CD4-positive, alpha-beta T cell (primary cell): ENCODE data around the gene KRT1. TPM values are rescaled to one million over a fixed set of nuclear protein-coding genes. Genes with fewer than 3 reads are reported as not detected.

Experiments
- ATAC-seq: fragments of 200-7000 bp; cut with Tn5 transposase; one replicate; pipeline ENCODE4 v1.10.0; 2022; ENCODE audit warnings: mild to moderate bottlenecking; ENCODE audit not compliant: poor library complexity
- CTCF ChIA-PET: fragments of 350-600 bp; sonication (Branson Sonifier 250); formaldehyde crosslinking; loops from one replicate; lab custom pipeline; 2021; ENCODE audit warnings: antibody characterized with exemption, inconsistent platforms; lab: Charles Lee
- POLR2A ChIA-PET: fragments of 350-600 bp; sonication (Branson Sonifier 250); formaldehyde crosslinking; loops from one replicate; lab custom pipeline; 2021; ENCODE audit warnings: antibody characterized with exemption, inconsistent platforms; lab: Charles Lee
- DNase-seq, 14 experiments: peaks; one replicate each; pipeline ENCODE4 v3.0.0-alpha.2; 2013 to 2020; ENCODE audit warnings: mixed read lengths in 2 of 14
- H3K27ac ChIP-seq, 2 donors: one replicate each; pipeline versions ENCODE4 v1.5.1 to v1.7.0; 2013; ENCODE audit warnings: low read length in 2 of 2, low read depth in 1 of 2, mild to moderate bottlenecking in 1 of 2
- H3K27me3 ChIP-seq, 2 experiments: 1 replicate in 1 of 2; 2 replicates in 1 of 2; pipeline versions ENCODE4 v1.6.1 to v1.7.0; 2013; ENCODE audit warnings: low read length in 2 of 2, control low read depth in 1 of 2, mild to moderate bottlenecking in 1 of 2, moderate library complexity in 1 of 2; ENCODE audit not compliant: insufficient read depth in 2 of 2, control insufficient read depth in 1 of 2
- H3K36me3 ChIP-seq: one replicate; pipeline ENCODE4 v1.6.1; 2013; ENCODE audit warnings: low read length, control low read depth; ENCODE audit not compliant: insufficient read depth
- H3K4me1 ChIP-seq: one replicate; pipeline ENCODE4 v1.6.1; 2013; ENCODE audit warnings: low read length, control low read depth; ENCODE audit not compliant: insufficient read depth
- H3K4me3 ChIP-seq: one replicate; pipeline ENCODE4 v1.5.1; 2013; ENCODE audit warnings: mild to moderate bottlenecking, low read length, moderate library complexity
- H3K9me3 ChIP-seq, 2 experiments: 1 replicate in 1 of 2; 2 replicates in 1 of 2; pipeline versions ENCODE4 v1.6.1 to v1.7.0; 2013; ENCODE audit warnings: low read length in 2 of 2, mild to moderate bottlenecking in 2 of 2, control low read depth in 1 of 2, moderate library complexity in 1 of 2; ENCODE audit not compliant: control insufficient read depth in 1 of 2, insufficient read depth in 1 of 2
- H3K27ac Mint-ChIP-seq: one replicate; pipeline ENCODE4 v1.8.0; 2020; ENCODE audit warnings: mixed read lengths
- H3K27me3 Mint-ChIP-seq: one replicate; pipeline ENCODE4 v1.8.0; 2021; ENCODE audit warnings: mixed read lengths
- H3K36me3 Mint-ChIP-seq: one replicate; pipeline ENCODE4 v1.8.0; 2021; ENCODE audit warnings: low read depth, mixed read lengths
- H3K4me1 Mint-ChIP-seq: one replicate; pipeline ENCODE4 v1.8.0; 2021; ENCODE audit warnings: low read depth, mixed read lengths
- H3K4me3 Mint-ChIP-seq: one replicate; pipeline ENCODE4 v1.8.0; 2020; ENCODE audit warnings: mild to moderate bottlenecking, mixed read lengths
- H3K9me3 Mint-ChIP-seq: one replicate; pipeline ENCODE4 v1.8.0; 2020; ENCODE audit warnings: mixed read lengths
- CTCF ChIP-seq: fragments of 200-600 bp; IDR thresholded peaks from one replicate; pipeline ENCODE4 v1.8.0; 2022; ENCODE audit warnings: antibody characterized with exemption, mild to moderate bottlenecking
- intact Hi-C, 2 experiments: fragments of 100-400 bp; cut with DNase I in 1 of 2; cut with micrococcal nuclease in 1 of 2; formaldehyde crosslinking; loops; one replicate each; pipeline versions ENCODE4 v1.15.1 to v1.9.0; 2023 to 2025; cut with DNase I, micrococcal nuclease
- total RNA-seq, 174 experiments: library from RNA in 2 of 174; stranded (reverse) in 2 of 174; gene quantifications; one replicate each; pipeline ENCODE4 v1.2.3 and lab custom pipeline; 2021 to 2026

KRT1 gene
- total RNA-seq, 2 experiments from 2014 or later = 3.9 to 4.0 TPM

GRCh38 chr12:52687497-52688385, 7.5 kb upstream of the KRT1 start:
- H3K27me3 ChIP-seq = no peaks in the 10 kb centered on the region
- no peak for ATAC-seq
- ChIA-PET POLR2A (no interaction called here), CTCF (no interaction called here)
- intact Hi-C loops = loop anchor here in 1 of 2 experiments (10.0 kb wide), 1 partner anchor 187 kb away; no protein-coding TSS in a partner anchor
- H3K36me3 ChIP-seq = no peaks in the 10 kb centered on the region
- Mint-ChIP-seq H3K4me3 (no peak overlapping the region), H3K4me1 (peaks cover 78% of the 10 kb centered on the region), H3K27me3 (no peaks in the 10 kb centered on the region), H3K36me3 (no peaks in the 10 kb centered on the region), H3K27ac (peak overlapping the region; percentile 26), H3K9me3 (no peaks in the 10 kb centered on the region)
- DNase-seq = no peak
- no peak overlapping the region for H3K27ac ChIP-seq
- TF ChIP-seq CTCF = no peak
- H3K4me3 ChIP-seq = no peak overlapping the region
- H3K9me3 ChIP-seq = no peaks in the 10 kb centered on the region
- H3K4me1 ChIP-seq = peaks cover 32% of the 10 kb centered on the region

GRCh38 chr12:52686756-52687487, 6.7 kb upstream of the KRT1 start:
- H3K9me3 Mint-ChIP-seq = no peaks in the 10 kb centered on the region
- no peaks in the 10 kb centered on the region for H3K27me3 Mint-ChIP-seq
- TF ChIP-seq CTCF = no peak
- CTCF ChIA-PET = no interaction called here
- Histone ChIP-seq H3K27ac (no peak overlapping the region), H3K36me3 (no peaks in the 10 kb centered on the region), H3K27me3 (no peaks in the 10 kb centered on the region), H3K9me3 (no peaks in the 10 kb centered on the region), H3K4me1 (peaks cover 30% of the 10 kb centered on the region), H3K4me3 (no peak overlapping the region)
- H3K27ac Mint-ChIP-seq = peak overlapping the region; percentile 26
- DNase-seq (no peak), ATAC-seq (no peak)
- H3K4me3 Mint-ChIP-seq = no peak overlapping the region
- no peaks in the 10 kb centered on the region for H3K36me3 Mint-ChIP-seq
- intact Hi-C loops = loop anchor here in 1 of 2 experiments (10.0 kb wide), 1 partner anchor 188 kb away; no protein-coding TSS in a partner anchor
- POLR2A ChIA-PET = no interaction called here
- H3K4me1 Mint-ChIP-seq = peaks cover 78% of the 10 kb centered on the region

GRCh38 chr12:52686063-52686462, 5.9 kb upstream of the KRT1 start:
- DNase-seq = no peak
- CTCF ChIA-PET = no interaction called here
- Histone ChIP-seq H3K27ac (no peak overlapping the region), H3K36me3 (no peaks in the 10 kb centered on the region), H3K9me3 (no peaks in the 10 kb centered on the region), H3K4me3 (no peak overlapping the region), H3K4me1 (peaks cover 29% of the 10 kb centered on the region), H3K27me3 (no peaks in the 10 kb centered on the region)
- POLR2A ChIA-PET = interaction anchor here (1.2 kb wide), 1 partner anchor 101 kb away, joined by 3 read pairs; no protein-coding TSS in a partner anchor
- no peaks in the 10 kb centered on the region for H3K9me3 Mint-ChIP-seq
- no peak for TF ChIP-seq CTCF
- H3K27me3 Mint-ChIP-seq = no peaks in the 10 kb centered on the region
- no peak overlapping the region for H3K27ac Mint-ChIP-seq
- ATAC-seq = no peak
- intact Hi-C loops = loop anchor here in 1 of 2 experiments (10.0 kb wide), 1 partner anchor 189 kb away; no protein-coding TSS in a partner anchor
- H3K4me3 Mint-ChIP-seq = no peak overlapping the region
- no peaks in the 10 kb centered on the region for H3K36me3 Mint-ChIP-seq
- peaks cover 78% of the 10 kb centered on the region for H3K4me1 Mint-ChIP-seq
